H1 (cell line): ENCODE measurements around the gene TPM2. TPM values are rescaled to one million over a fixed set of nuclear protein-coding genes. Genes with fewer than 3 reads are reported as not detected.

ENCODE experiments used
- CREB1 ChIP-seq: IDR thresholded peaks from 2 replicates; pipeline ENCODE4 v1.6.1; 2012; ENCODE audit warnings: inconsistent platforms
- FOSL1 ChIP-seq: IDR thresholded peaks from 2 replicates; pipeline ENCODE4 v1.6.1; 2011; ENCODE audit warnings: mild to moderate bottlenecking, low read depth, low read length, moderate library complexity; ENCODE audit not compliant: insufficient read depth
- KDM1A ChIP-seq: fragments of 200-600, 300-600 bp; sonication (generic); IDR thresholded peaks from 2 replicates; pipeline ENCODE4 v1.7.1; 2016; ENCODE audit warnings: mild to moderate bottlenecking, low read length, borderline replicate concordance
- polyA plus RNA-seq, 7 experiments: library from polyadenylated mRNA; depleted of rRNA in 3 of 7; stranded (reverse) in 5 of 7; unstranded in 2 of 7; fragments of >200 nt in 5 of 7; fragments of 200-250 nt in 2 of 7; gene quantifications; 1 replicate in 5 of 7; 2 replicates in 1 of 7; 4 replicates in 1 of 7; pipeline versions ENCODE4 v1.2.1 to v1.2.3, GENCODE V29; 2011 to 2013; ENCODE audit warnings: missing spikeins in 2 of 7, mixed read lengths in 2 of 7
- total RNA-seq: library from RNA; stranded (reverse); fragmentation: NEBNext Ultra II Directional; extraction: Animal tissue kit (Norgen Biotek cat#: 25700); gene quantifications from 2 replicates; pipeline ENCODE4 v1.2.1, GENCODE V29; 2021

TPM2 gene
- total and polyA plus RNA-seq, 2 of the 8 experiments (the other 6 are each of a cell fraction or from before 2014, with no cell fraction given), result 62.5 to 181 TPM

DNA sequence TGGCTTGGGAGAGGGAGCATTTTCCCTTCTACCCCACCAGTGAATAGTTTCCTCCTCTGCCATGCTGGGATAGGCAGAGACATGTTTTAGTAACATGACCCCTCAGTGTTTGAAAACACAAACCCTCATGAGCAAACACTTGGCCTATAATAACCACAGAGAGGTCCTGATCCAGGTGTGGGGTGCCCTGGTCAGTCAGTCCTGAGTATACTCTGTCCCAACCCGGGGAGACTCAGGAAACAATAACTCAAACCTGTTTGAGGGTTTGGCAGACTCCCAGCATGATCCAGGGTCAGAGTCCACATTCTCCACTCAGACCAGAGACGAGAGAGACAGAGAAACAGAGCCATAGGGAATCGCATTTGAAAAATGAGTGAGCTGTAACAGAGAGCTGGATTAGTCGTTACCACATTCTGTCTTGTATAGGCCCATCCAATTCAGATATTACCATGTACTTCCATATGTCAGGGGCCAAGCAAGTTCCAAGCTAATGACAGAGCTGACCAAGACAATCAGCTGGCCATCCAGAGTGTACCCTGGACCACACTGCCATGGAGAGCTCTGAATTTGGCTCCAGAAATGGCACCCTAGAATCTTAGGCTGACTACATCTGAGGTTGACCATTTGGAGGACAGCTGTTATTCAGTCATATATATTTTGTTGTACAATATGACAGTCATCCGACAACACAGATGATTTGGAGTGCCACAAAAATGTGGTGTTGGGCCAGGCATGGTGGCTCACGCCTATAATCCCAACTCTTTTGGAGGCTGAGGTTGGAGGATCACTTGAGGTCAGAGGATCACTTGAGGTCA is 20.2 kb downstream of the TPM2 start (continued):
- TF ChIP-seq KDM1A (no peak), CREB1 (no peak), FOSL1 (no peak)
- TF ChIP-seq, all 59 proteins: peak for 0
